SK-N-SH treated with all-trans-retinoic acid at 6 μM for 48 hours (cell line): Measurements from ENCODE around the gene KCNJ13.

Experiments
- ARNTL ChIP-seq: fragments of 450-650 bp; formaldehyde crosslinking; IDR thresholded peaks from 2 replicates; pipeline ENCODE4 v1.5.0; 2020; ENCODE audit warnings: low read depth, mild to moderate bottlenecking, moderate library complexity, borderline replicate concordance
- GLIS3 ChIP-seq: fragments of 250-450 bp; sonication (Bioruptor Pico); IDR thresholded peaks from 2 replicates; pipeline ENCODE4 v1.5.0; 2020; ENCODE audit warnings: mild to moderate bottlenecking, moderate library complexity
- OSR1 ChIP-seq: fragments of 250-450 bp; sonication (Bioruptor Pico); IDR thresholded peaks from 2 replicates; pipeline ENCODE4 v1.8.0; 2022; ENCODE audit warnings: moderate library complexity, mild to moderate bottlenecking, inconsistent platforms
- PPARA ChIP-seq: fragments of 250-450 bp; sonication (Bioruptor Pico); IDR thresholded peaks from 2 replicates; pipeline ENCODE4 v1.5.0; 2020; ENCODE audit warnings: mild to moderate bottlenecking, borderline replicate concordance
- RARB ChIP-seq: fragments of 250-450 bp; sonication (Bioruptor Pico); IDR thresholded peaks from 2 replicates; pipeline ENCODE4 v1.8.0; 2021; ENCODE audit warnings: mild to moderate bottlenecking, moderate library complexity
- TCF4 ChIP-seq: fragments of 250-450 bp; sonication (Bioruptor Pico); IDR thresholded peaks from 2 replicates; pipeline ENCODE4 v1.8.0; 2021; ENCODE audit warnings: mild to moderate bottlenecking, moderate library complexity, borderline replicate concordance
- TOX ChIP-seq: fragments of 250-450 bp; sonication (Bioruptor Pico); IDR thresholded peaks from 2 replicates; pipeline ENCODE4 v1.8.0; 2021; ENCODE audit warnings: mild to moderate bottlenecking, moderate library complexity, borderline replicate concordance
- ZFP3 ChIP-seq: fragments of 250-450 bp; sonication (Bioruptor Pico); IDR thresholded peaks from 2 replicates; pipeline ENCODE4 v1.5.0; 2020; ENCODE audit warnings: mild to moderate bottlenecking, moderate library complexity
- ZNF565 ChIP-seq: fragments of 450-650 bp; formaldehyde crosslinking; conservative IDR thresholded peaks from 2 replicates; pipeline ENCODE4 v1.5.0; 2020; ENCODE audit warnings: low read depth, mild to moderate bottlenecking, moderate library complexity
- ZNF70 ChIP-seq: fragments of 450-650 bp; formaldehyde crosslinking; IDR thresholded peaks from 2 replicates; pipeline ENCODE4 v1.5.0; 2020; ENCODE audit warnings: mild to moderate bottlenecking, moderate library complexity
- ZNF8 ChIP-seq: fragments of 450-650 bp; formaldehyde crosslinking; IDR thresholded peaks from 2 replicates; pipeline ENCODE4 v1.5.0; 2020; ENCODE audit warnings: mild to moderate bottlenecking, moderate library complexity
- TF ChIP-seq, protein P1 (sequence below): fragments of 250-450 bp; sonication (Bioruptor Pico); IDR thresholded peaks from 2 replicates; pipeline ENCODE4 v1.5.1; 2020; ENCODE audit warnings: low read depth, mild to moderate bottlenecking, moderate library complexity

DNA sequence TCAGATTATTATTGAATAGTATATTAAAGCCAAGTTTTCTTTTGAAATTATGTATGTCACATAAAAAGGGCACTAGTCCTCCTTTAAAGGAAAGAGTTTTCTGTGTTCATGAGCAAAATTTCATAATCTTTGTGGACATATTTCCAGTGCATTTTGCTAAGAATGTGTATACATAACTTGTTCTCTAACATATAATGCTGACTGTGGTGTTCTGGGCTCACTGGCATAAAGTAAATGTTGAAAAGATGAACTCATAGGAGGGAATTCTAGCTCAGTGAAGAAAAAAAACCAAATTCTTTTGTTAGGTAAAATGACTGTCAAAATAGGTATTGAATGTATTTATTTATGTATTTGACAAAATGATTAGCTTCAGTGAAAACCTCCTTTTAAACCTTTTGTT lies 6.2 kb downstream of the KCNJ13 start:
- no peak for TF ChIP-seq ZNF70
- TF ChIP-seq ZNF8 = no peak
- no peak for TF ChIP-seq OSR1 (CRISPR knock-in tag)
- no peak for TF ChIP-seq TCF4
- TF ChIP-seq ZFP3 (CRISPR knock-in tag) = no peak
- TF ChIP-seq GLIS3 (CRISPR knock-in tag) = no peak
- TF ChIP-seq, protein P1, sequence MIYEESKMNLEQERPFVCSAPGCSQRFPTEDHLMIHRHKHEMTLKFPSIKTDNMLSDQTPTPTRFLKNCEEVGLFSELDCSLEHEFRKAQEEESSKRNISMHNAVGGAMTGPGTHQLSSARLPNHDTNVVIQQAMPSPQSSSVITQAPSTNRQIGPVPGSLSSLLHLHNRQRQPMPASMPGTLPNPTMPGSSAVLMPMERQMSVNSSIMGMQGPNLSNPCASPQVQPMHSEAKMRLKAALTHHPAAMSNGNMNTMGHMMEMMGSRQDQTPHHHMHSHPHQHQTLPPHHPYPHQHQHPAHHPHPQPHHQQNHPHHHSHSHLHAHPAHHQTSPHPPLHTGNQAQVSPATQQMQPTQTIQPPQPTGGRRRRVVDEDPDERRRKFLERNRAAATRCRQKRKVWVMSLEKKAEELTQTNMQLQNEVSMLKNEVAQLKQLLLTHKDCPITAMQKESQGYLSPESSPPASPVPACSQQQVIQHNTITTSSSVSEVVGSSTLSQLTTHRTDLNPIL (CRISPR knock-in tag) = no peak
- no peak for TF ChIP-seq RARB (CRISPR knock-in tag)
- TF ChIP-seq PPARA (CRISPR knock-in tag) = no peak
- TF ChIP-seq ZNF565 (CRISPR knock-in tag) = no peak
- TF ChIP-seq ARNTL = no peak
- TF ChIP-seq TOX (CRISPR knock-in tag) = no peak
